SK-N-SH treated with all-trans-retinoic acid at 6 μM for 48 hours (cell line): Measurements from ENCODE around the gene NPR3.

Experiments used
- ARNTL ChIP-seq: fragments of 450-650 bp; formaldehyde crosslinking; IDR thresholded peaks from 2 replicates; pipeline ENCODE4 v1.5.0; 2020; ENCODE audit warnings: low read depth, mild to moderate bottlenecking, moderate library complexity, borderline replicate concordance
- BACH2 ChIP-seq: fragments of 250-450 bp; sonication (Bioruptor Pico); IDR thresholded peaks from 2 replicates; pipeline ENCODE4 v1.9.0; 2021; ENCODE audit warnings: mild to moderate bottlenecking, borderline replicate concordance
- CSDC2 ChIP-seq: fragments of 250-450 bp; sonication (Bioruptor Pico); IDR thresholded peaks from 2 replicates; pipeline ENCODE4 v1.5.0; 2020; ENCODE audit warnings: mild to moderate bottlenecking, moderate library complexity
- CSRNP3 ChIP-seq: fragments of 250-450 bp; sonication (Bioruptor Pico); IDR thresholded peaks from 2 replicates; pipeline ENCODE4 v1.5.1; 2021; ENCODE audit warnings: mild to moderate bottlenecking, moderate library complexity
- ISL1 ChIP-seq: fragments of 250-450 bp; sonication (Bioruptor Pico); IDR thresholded peaks from 2 replicates; pipeline ENCODE4 v2.1.2; 2022; ENCODE audit warnings: mild to moderate bottlenecking, moderate library complexity
- PATZ1 ChIP-seq: fragments of 250-450 bp; sonication (Bioruptor Pico); IDR thresholded peaks from 2 replicates; pipeline ENCODE4 v1.8.0; 2020; ENCODE audit warnings: mild to moderate bottlenecking, moderate library complexity, borderline replicate concordance
- POU6F1 ChIP-seq: fragments of 250-450 bp; sonication (Bioruptor Pico); IDR thresholded peaks from 2 replicates; pipeline ENCODE4 v1.8.0; 2021; ENCODE audit warnings: low read depth, mild to moderate bottlenecking, moderate library complexity, borderline replicate concordance
- RARB ChIP-seq: fragments of 250-450 bp; sonication (Bioruptor Pico); IDR thresholded peaks from 2 replicates; pipeline ENCODE4 v1.8.0; 2021; ENCODE audit warnings: mild to moderate bottlenecking, moderate library complexity
- ZNF565 ChIP-seq: fragments of 450-650 bp; formaldehyde crosslinking; conservative IDR thresholded peaks from 2 replicates; pipeline ENCODE4 v1.5.0; 2020; ENCODE audit warnings: low read depth, mild to moderate bottlenecking, moderate library complexity
- ZNF8 ChIP-seq: fragments of 450-650 bp; formaldehyde crosslinking; IDR thresholded peaks from 2 replicates; pipeline ENCODE4 v1.5.0; 2020; ENCODE audit warnings: mild to moderate bottlenecking, moderate library complexity

- TF ChIP-seq RARB (CRISPR knock-in tag) (no peak), PATZ1 (CRISPR knock-in tag) (no peak), CSDC2 (no peak), ZNF8 (CRISPR knock-in tag) (no peak), ZNF565 (CRISPR knock-in tag) (no peak), BACH2 (CRISPR knock-in tag) (no peak), CSRNP3 (CRISPR knock-in tag) (no peak), ISL1 (CRISPR knock-in tag) (no peak), ARNTL (no peak), POU6F1 (no peak)
Observed at GRCh38 chr5:32735512-32735911, 24.4 kb downstream of the NPR3 start.
